SJSA1 (cell line): ENCODE results near the gene TMEM200A. TPM values are rescaled to one million over a fixed set of nuclear protein-coding genes. Genes with fewer than 3 reads are reported as not detected.

ENCODE experiments used
- DNase-seq, 2 experiments: peaks; one replicate each; pipeline ENCODE4 v3.0.0-alpha.2; 2015 to 2020; ENCODE audit warnings: low spot score in 2 of 2, low read depth in 1 of 2
- H3K27ac ChIP-seq: fragments of 250-450 bp; sonication (Bioruptor Pico); 2 replicates; pipeline ENCODE4 v1.5.1; 2020; ENCODE audit warnings: mild to moderate bottlenecking, moderate library complexity
- H3K27me3 ChIP-seq: fragments of 250-450 bp; sonication (Bioruptor Pico); replicated peaks from 2 replicates; pipeline ENCODE4 v1.5.1; 2020; ENCODE audit warnings: mild to moderate bottlenecking, moderate library complexity
- H3K36me3 ChIP-seq: fragments of 250-450 bp; sonication (Bioruptor Pico); 2 replicates; pipeline ENCODE4 v1.5.1; 2020; ENCODE audit warnings: mild to moderate bottlenecking
- H3K4me1 ChIP-seq: fragments of 250-450 bp; sonication (Bioruptor Pico); replicated peaks from 2 replicates; pipeline ENCODE4 v1.6.1; 2021; ENCODE audit warnings: mild to moderate bottlenecking
- H3K4me3 ChIP-seq: fragments of 250-450 bp; sonication (Bioruptor Pico); 2 replicates; pipeline ENCODE4 v1.5.1; 2020; ENCODE audit warnings: mild to moderate bottlenecking
- H3K9me3 ChIP-seq: fragments of 250-450 bp; sonication (Bioruptor Pico); replicated peaks from 2 replicates; pipeline ENCODE4 v1.5.1; 2020; ENCODE audit warnings: mild to moderate bottlenecking
- total RNA-seq: library from RNA; depleted of rRNA; stranded (reverse); fragments of >200 nt; shearing (Covaris generic); gene quantifications from 2 replicates; pipeline ENCODE4 v1.2.3, GENCODE V29; 2014

The TMEM200A gene
- total RNA-seq, 1 experiment from 2014 or later: 6.4 TPM

DNA sequence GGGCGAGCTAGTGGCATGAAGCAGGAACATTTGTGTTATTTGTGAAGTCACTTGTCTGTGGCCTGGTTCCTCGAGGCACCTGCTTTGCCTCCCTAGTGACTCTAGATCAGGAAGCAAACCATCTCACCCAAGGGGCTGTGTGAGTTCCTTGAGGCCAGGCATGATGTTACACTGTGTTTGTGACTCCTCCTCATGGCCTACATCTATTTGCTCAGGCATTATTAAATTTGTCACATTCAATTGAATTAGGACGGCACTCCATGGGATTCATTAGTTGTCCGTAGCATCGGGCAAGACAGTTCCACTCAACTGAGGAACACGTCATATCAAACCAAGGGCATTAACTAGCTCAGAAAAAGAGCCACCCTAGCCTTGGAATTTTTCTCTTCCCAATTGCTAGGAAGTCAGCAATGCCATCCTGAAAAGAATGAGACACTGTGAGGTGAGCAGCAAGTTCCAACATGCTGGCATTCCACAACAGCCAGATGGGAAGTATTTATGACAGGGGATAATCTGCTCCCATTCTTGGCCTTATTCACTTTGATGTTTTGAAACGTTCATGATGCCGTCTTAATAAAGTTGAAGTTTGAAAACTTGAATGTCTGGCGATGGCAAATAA is 17.2 kb downstream of the TMEM200A start:
- no peak overlapping the region for H3K27ac ChIP-seq
- no peaks in the 10 kb centered on the region for H3K27me3 ChIP-seq
- no peak overlapping the region for H3K4me3 ChIP-seq
- no peaks in the 10 kb centered on the region for H3K4me1 ChIP-seq
- DNase-seq: no peak
- no peaks in the 10 kb centered on the region for H3K9me3 ChIP-seq
- H3K36me3 ChIP-seq: no peaks in the 10 kb centered on the region

DNA sequence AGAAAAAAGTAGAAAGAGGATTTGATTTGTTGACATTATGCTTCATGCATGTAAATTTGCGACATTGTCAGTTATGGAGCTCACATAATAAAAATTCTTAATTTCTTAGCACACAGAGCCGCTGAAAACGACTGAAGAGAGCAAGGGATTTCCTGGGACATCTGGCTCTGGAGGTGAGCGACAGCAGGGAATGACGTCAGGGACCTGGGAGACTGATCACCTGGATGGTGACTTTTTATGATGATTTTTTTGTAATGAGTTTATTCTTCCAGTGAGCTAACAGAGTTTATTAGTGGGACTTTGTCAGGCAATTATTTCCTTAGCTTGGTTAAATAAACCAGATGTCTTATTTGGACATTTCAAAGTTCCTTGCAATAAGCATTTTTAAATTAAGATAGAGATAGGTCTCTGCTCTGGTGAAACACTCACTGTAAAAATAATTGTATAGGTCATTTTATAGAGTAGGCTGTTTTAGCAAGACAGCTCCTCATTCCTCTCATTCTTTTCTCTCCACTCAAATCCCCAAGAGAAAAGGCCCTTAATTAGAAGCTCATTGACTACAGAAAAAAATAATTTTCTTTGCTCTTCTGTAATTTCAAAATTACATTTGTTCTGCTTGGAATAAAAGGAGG is 19.4 kb downstream of the TMEM200A start:
- no peak for DNase-seq
- no peaks in the 10 kb centered on the region for H3K36me3 ChIP-seq
- H3K27ac ChIP-seq: no peak overlapping the region
- no peaks in the 10 kb centered on the region for H3K27me3 ChIP-seq
- no peaks in the 10 kb centered on the region for H3K9me3 ChIP-seq
- H3K4me1 ChIP-seq: no peaks in the 10 kb centered on the region
- H3K4me3 ChIP-seq: no peak overlapping the region

DNA sequence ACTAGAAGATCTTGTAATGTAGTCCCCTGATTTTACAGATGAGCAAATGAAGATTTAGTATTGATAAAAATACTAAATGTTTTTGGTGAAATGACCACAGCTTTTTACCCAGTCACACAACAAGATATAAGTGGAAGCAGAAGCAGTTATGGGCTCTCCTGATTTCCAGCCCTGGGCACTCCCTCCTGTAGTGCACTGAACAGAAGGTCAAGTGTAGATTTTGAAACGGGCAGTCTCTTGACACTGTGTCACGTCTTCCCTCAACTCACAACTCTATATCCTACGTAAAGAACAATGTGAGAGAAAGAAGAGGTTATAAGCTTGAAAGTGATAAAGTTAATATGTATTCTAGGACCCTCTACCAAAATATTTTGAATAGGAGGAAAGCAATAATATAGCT is 23.3 kb downstream of the TMEM200A start:
- H3K27ac ChIP-seq: no peak overlapping the region
- H3K4me1 ChIP-seq: no peaks in the 10 kb centered on the region
- H3K9me3 ChIP-seq: no peaks in the 10 kb centered on the region
- DNase-seq: no peak
- no peaks in the 10 kb centered on the region for H3K36me3 ChIP-seq
- no peak overlapping the region for H3K4me3 ChIP-seq
- no peaks in the 10 kb centered on the region for H3K27me3 ChIP-seq

DNA sequence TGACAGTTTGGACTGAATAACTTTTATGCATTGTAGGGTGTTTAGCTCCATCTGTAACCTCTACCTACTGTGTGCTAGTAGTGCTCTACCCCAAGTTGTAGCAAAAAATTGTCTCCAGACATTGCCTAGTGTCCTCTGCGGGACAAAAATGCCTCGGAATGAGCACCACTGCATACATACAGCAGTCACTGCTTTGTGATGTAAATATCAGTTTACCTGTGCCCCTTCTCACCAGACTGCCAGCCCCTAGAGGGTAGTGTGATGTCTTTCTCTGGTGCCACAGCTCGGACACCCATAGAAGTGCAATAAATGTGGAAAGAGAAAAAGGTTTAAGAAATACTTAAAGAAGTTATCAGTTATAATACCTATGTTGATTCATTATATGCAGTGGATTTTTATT is 25.1 kb downstream of the TMEM200A start:
- no peak overlapping the region for H3K27ac ChIP-seq
- H3K9me3 ChIP-seq: no peaks in the 10 kb centered on the region
- H3K27me3 ChIP-seq: no peaks in the 10 kb centered on the region
- no peaks in the 10 kb centered on the region for H3K4me1 ChIP-seq
- no peaks in the 10 kb centered on the region for H3K36me3 ChIP-seq
- H3K4me3 ChIP-seq: no peak overlapping the region
- no peak for DNase-seq

DNA sequence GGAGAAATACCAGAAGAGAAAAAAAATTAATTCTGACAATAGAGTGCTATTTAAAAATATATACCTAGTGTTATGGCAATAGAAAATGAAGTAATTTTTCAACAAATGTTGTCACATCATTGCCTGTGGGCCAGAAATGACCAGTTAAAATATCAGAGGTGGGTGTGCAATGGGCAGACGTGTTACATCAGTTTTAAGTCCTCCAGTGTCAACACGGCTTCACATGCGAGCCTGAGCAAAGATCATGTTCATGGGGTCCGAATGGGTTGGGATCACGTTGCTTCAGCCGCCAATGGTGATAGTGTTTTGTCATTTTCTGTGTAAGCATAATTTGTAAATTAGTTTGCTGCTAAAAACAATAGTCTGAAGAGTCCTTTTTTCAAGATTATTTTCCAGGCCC is 27.5 kb downstream of the TMEM200A start:
- H3K9me3 ChIP-seq: no peaks in the 10 kb centered on the region
- no peak overlapping the region for H3K27ac ChIP-seq
- H3K4me1 ChIP-seq: no peaks in the 10 kb centered on the region
- no peaks in the 10 kb centered on the region for H3K36me3 ChIP-seq
- no peak for DNase-seq
- H3K27me3 ChIP-seq: no peaks in the 10 kb centered on the region
- no peak overlapping the region for H3K4me3 ChIP-seq

DNA sequence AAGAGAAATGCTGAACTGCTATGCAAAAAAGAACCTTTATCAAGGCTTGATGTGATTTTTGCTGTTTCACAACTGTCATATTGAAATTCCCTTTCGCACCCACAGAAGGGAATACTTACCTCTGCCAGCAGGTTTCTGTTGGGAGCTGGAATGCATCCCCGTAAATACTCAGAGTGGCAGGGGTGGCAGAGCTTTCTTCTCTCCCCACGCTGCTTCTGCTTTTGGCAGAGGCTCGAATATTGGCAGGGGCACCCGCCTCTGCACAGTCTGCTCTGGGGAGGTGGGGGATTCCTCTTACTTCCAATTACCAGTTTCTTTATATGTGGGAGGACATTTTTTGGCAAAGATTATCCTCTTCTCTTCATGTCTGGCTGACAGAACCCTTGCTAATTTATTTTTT is 28.4 kb downstream of the TMEM200A start:
- Histone ChIP-seq H3K36me3 (no peaks in the 10 kb centered on the region), H3K4me1 (no peaks in the 10 kb centered on the region), H3K4me3 (no peak overlapping the region), H3K27ac (no peak overlapping the region), H3K27me3 (no peaks in the 10 kb centered on the region), H3K9me3 (no peaks in the 10 kb centered on the region)
- DNase-seq: no peak

DNA sequence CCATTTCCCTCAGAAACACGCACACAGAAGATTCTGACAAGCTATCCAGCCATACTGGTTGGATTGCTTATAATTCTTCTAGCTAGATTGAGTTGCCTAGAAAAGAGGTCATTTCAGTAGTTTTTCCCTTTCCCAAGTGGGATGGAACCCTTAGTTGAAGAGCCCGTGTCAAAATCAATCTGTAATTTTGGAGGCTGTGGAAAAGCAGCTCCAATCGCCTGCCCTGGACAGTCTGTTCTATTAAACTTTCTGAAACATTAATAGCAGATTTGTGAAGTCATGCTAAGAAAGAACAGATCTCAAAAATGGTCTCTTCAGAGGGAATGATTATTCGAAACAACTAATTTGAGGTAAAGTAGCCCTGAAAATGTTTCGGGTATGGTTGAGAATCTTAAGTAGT is 29.3 kb downstream of the TMEM200A start:
- no peaks in the 10 kb centered on the region for H3K9me3 ChIP-seq
- no peaks in the 10 kb centered on the region for H3K4me1 ChIP-seq
- no peaks in the 10 kb centered on the region for H3K27me3 ChIP-seq
- no peak overlapping the region for H3K4me3 ChIP-seq
- no peak overlapping the region for H3K27ac ChIP-seq
- DNase-seq: no peak
- H3K36me3 ChIP-seq: no peaks in the 10 kb centered on the region

DNA sequence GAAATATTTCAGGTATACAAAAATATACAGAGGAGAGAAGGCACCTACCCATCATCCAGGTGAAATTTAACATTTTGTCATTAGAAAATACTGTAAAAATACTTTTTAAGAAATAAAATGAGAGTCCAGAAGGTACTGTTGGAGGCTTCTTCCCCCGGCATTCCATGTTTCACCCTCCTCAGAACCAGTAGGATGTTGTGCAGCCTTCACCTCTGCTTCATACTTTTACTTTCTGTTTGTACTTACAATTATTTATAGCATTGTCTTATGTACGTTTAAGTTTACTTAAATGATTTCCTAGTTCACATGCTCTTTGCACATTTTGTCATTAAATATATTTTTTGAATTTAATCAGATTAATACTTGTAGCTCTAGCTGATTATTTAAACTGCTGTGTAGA is 30.9 kb downstream of the TMEM200A start:
- peak in 1 of 2 experiments; percentile 7 for DNase-seq
- Histone ChIP-seq H3K27ac (no peak overlapping the region), H3K4me3 (no peak overlapping the region)

DNA sequence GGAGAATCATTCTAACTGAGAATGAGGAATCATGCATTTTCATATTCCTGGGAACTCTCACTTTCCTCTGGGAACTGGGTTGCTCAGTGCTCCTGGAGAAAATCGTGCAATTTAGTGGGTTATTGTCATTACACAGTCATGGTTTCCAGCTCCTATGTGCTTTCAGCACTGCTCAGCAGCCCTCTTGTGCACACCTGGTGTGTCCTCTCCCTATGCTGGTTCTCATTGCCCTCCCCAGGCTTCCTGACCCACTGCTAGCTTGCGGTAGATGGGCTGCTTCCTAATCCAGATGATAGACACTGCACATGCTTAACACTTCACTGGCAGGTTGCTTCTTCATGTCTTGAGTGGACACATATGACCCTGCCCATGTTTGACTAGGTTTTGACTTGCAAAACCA is 39.7 kb downstream of the TMEM200A start:
- Histone ChIP-seq H3K36me3 (no peaks in the 10 kb centered on the region), H3K4me3 (no peak overlapping the region), H3K27ac (no peak overlapping the region)

More for the DNA sequence above, 30.9 kb downstream of the TMEM200A start:
- Histone ChIP-seq H3K4me1 (no peaks in the 10 kb centered on the region), H3K27me3 (no peaks in the 10 kb centered on the region), H3K36me3 (no peaks in the 10 kb centered on the region), H3K9me3 (no peaks in the 10 kb centered on the region)

DNA sequence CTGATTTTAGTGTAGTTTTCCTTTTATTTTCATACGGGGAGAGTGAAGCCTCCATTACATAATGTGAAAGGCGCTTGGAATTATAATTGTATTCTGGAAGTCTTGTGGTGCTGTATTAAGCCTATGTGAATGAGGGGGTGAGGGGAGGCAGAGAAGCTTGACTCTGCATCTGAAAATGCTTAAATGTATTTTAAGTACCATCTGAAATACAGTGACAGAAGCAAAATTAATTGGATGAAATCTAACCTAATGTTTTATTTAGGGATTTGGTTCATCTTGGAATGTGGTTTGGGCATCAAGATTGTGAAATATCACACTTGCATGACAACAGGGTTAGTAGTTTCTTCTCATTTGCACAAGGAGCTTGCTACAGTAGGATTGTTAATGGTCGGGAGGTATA is 41.2 kb downstream of the TMEM200A start:
- no peak overlapping the region for H3K4me3 ChIP-seq
- no peak overlapping the region for H3K27ac ChIP-seq
- H3K4me1 ChIP-seq: no peaks in the 10 kb centered on the region
- no peaks in the 10 kb centered on the region for H3K36me3 ChIP-seq
- H3K9me3 ChIP-seq: no peaks in the 10 kb centered on the region
- DNase-seq: no peak
- H3K27me3 ChIP-seq: no peaks in the 10 kb centered on the region

More for the DNA sequence above, 39.7 kb downstream of the TMEM200A start:
- Histone ChIP-seq H3K9me3 (no peaks in the 10 kb centered on the region), H3K27me3 (no peaks in the 10 kb centered on the region), H3K4me1 (no peaks in the 10 kb centered on the region)
- no peak for DNase-seq

DNA sequence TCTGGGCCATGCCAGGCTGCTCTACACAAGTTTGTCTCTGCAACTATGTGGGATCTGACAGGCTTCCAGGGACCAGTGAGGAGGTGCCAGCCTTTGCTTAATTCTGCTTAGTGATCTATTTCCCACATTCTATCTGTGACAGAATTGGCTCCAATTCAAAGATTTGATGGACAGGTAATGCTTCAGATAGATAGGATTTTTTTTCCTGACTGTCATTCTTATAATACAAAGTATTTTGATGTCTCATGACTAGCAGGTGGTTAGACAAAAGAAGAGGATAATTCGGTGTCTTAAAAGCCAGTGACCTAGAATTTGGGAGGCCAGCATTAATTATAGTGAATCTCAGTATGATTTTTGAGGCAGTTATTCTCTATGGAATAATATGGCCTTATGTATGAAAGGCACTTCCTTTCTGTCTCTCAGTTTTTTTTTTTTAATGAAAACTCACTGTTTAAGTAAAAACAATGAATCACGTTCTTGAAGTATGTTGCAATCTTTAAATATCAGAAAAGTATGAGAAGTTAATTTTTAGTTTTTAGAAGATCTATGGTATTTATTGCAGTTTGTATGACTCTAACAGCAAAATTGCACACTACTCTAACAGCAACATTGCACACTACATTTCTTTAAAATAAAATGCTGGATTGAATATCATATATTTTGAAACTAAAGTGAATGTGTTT is 43.7 kb downstream of the TMEM200A start:
- no peak for DNase-seq
- Histone ChIP-seq H3K4me1 (no peaks in the 10 kb centered on the region), H3K36me3 (no peaks in the 10 kb centered on the region), H3K27me3 (no peaks in the 10 kb centered on the region; the same call in 1 of the 2 replicates), H3K4me3 (no peak overlapping the region), H3K27ac (no peak overlapping the region), H3K9me3 (no peaks in the 10 kb centered on the region)

DNA sequence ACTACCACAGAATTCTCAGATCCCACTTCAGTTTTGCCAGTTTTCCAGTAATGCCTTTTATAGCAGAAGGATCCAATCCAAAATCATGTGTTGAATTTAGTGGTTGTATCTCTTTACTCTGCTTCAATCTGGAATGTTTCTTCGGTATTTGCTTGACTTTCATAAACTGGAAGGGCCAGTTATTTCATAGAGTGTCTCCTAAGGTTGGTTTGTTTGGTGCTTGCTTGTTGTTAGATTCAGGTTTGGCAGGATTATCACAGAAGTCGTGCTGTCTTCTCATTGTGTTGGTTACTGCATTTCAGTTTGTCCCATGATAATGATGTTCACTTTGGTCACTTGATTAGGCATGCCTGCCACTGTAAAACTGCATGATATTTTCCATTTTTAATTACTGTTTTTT is 45.7 kb downstream of the TMEM200A start:
- H3K36me3 ChIP-seq: no peaks in the 10 kb centered on the region
- H3K9me3 ChIP-seq: no peaks in the 10 kb centered on the region
- H3K4me1 ChIP-seq: no peaks in the 10 kb centered on the region
- H3K4me3 ChIP-seq: no peak overlapping the region
- DNase-seq: no peak
- no peak overlapping the region for H3K27ac ChIP-seq
- no peaks in the 10 kb centered on the region; the same call in 1 of the 2 replicates for H3K27me3 ChIP-seq

DNA sequence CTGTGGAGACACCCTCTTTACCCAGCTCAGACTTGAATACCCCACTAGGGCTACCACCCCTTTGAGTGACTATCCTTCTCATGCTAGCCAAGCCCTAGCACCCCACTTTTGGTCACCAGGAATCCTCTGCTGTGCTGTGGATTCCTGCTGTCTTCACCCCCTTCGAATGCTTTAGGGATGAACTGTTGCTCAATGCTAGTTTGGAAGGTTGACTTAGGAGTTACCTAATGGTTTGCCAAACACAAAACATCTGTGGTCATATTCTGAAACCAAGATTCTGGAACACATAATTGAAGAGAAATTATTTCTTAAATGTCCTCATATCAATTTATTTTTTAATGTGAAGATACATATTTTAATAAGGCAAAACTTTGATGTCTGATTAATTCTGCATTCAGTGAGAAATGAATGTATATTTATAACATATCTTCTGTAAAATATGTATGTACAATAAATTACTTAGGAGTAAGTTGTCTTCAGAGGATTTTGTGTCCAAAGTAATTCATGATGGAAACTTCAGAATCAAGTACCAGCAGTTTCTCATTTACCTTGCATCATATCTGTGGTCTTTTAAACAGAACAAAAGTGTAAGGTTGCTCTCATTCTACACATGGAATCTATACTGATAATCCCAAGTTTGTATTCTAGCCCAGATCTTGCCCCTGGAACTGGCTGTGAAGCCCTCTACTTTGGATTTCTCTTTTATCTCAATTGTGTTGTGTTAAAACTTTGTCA is 46.9 kb downstream of the TMEM200A start:
- H3K4me1 ChIP-seq: no peaks in the 10 kb centered on the region
- no peaks in the 10 kb centered on the region for H3K9me3 ChIP-seq
- no peak overlapping the region for H3K4me3 ChIP-seq
- no peak overlapping the region for H3K27ac ChIP-seq
- H3K36me3 ChIP-seq: no peaks in the 10 kb centered on the region
- H3K27me3 ChIP-seq: no peaks in the 10 kb centered on the region; the same call in 1 of the 2 replicates
- no peak for DNase-seq

DNA sequence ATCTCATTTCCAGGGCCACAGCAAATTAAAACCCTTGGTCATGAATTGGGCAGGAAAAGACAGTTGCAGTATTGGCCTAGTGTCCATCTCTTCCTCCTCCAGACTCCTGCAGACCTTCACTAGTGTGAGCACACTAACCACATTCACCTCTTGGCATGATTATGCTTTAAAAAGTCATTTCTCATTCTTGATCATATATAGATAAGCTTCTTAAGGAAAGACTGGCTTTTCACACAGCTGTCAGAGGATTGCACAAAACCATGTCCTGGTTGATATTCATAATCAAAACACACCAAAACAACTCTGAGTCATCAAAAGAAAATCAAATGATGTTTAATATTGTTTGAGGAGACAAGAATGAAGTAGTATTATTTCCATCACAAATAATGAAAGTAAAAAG is 52.1 kb downstream of the TMEM200A start:
- no peak for DNase-seq
- no peak overlapping the region for H3K27ac ChIP-seq

More for the DNA sequence above, 52.1 kb downstream of the TMEM200A start:
- Histone ChIP-seq H3K27me3 (no peaks in the 10 kb centered on the region; the same call in 1 of the 2 replicates), H3K36me3 (no peaks in the 10 kb centered on the region), H3K9me3 (no peaks in the 10 kb centered on the region), H3K4me3 (no peak overlapping the region), H3K4me1 (no peaks in the 10 kb centered on the region)
